GM10847 (cell line): ENCODE data around the gene SNN.

Experiments used
- POLR2A ChIP-seq: IDR thresholded peaks from 2 replicates; pipeline ENCODE4 v1.6.1; 2011; ENCODE audit not compliant: insufficient read length; ENCODE audit errors: extremely low read depth

SNN gene

DNA sequence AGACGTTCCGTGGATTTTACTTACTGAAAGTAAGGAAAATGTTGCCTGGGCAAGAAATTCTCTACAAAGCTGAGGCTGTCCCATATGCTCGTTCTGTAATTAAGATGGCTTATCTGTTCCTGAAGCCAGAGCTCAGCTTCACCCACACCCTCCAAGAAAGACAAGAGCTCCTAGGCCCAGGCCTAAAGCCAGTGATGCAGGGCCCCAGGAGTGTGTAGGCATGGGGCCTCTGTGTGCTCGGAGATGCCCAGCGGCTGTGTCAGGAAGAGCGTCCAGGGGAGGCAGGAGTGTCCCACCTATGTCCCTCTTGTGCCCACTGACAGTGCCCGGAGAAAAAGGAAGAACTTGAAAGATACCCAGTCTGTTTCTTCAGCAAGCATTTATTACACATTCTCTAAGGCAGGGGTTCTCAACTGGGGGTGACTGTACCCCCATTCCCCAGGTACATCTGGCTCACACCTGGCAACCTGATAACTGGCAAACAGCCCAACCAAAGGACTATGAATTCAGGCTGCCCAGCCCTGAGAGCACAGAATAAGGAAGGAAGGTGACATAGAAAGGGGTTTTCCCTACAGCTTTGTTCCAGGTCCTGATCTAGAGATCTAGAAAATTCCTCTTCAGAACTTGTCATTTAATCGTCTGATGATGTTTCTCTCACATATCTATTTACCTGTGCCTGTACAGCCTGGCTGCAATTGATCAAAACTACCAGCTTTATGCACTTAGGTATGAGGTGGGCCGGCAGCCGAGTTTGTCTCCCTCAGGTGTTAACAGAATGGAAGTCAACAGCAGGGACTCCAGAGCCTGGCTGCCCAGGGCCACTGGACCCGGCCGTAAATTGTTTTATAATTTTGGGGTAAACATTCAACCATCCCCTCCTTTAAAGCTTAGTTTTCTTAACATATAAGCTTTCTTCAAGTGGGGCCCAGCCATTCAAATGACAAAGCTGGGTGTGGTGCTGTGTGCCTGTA is 12.0 kb downstream of the SNN start:
- no peak for TF ChIP-seq POLR2A

DNA sequence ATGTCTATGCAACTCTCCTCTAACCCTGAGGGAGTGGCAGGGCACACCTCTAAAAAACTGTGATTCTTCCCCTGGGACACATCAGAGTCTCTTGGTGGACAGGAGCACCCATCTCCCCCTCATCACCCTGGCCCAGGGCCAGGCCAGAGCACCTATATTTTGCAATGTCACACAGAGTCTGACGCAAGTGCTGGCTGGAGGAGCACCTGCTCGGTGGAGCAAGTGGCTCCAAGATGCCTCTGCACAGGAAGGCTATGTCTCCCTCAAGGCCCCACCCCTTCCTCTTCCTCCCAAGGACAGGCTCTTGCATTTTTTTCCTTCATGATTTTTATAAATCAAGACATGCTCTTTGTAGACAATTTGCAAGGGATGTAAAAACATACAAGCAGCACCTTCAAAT is 13.3 kb downstream of the SNN start:
- no peak for TF ChIP-seq POLR2A

DNA sequence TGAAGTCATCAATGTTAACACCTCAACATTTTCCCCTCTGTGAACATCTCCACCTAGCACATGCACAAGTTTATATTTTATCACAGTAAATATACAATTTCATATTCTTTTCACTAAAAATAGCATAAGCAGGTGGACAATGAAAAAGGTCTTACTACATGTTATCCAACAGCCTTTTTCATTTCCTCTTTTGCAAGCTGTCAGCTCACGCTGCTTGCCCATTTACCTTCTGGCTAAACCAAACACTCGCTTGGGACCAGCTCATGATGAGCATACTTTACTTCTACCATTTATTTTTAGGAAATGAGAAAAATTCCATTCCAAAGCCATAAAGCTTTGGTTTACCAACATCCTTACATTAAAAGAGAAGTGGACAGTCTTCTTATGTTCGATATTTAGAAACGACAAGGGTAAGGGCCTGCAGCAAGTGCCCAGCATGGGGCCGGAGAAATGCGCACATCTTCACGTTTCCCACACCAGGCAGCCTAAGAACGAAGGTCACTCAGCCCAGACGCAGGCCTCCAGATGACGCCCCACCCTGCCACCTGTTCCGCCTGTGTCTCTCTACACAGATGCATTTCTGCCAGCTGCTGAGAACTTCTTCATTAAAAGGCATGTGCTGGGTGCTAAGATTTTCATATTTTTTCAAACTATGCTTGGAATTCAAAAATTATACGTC is 13.9 kb downstream of the SNN start:
- no peak for TF ChIP-seq POLR2A

DNA sequence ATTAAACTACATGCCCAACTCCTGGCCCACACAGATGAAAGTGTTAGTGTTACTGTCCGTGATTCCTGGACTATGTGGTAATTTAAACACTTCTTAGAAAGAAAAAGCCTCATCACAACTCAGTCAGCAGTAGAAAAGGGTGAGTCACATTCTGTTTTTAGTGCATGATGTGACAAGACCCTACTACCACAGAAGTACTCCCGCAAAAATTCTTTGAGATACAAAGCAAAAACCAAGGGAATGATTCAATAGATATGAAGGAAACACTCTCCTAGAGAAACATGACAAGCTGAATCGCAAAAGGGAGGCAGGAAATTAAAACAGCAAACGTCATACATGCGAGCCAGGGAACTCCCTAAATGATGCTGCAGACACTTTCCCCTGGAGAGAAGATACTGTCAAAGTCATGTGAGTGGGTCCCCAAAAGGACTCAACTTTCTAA is 14.4 kb downstream of the SNN start:
- no peak for TF ChIP-seq POLR2A

DNA sequence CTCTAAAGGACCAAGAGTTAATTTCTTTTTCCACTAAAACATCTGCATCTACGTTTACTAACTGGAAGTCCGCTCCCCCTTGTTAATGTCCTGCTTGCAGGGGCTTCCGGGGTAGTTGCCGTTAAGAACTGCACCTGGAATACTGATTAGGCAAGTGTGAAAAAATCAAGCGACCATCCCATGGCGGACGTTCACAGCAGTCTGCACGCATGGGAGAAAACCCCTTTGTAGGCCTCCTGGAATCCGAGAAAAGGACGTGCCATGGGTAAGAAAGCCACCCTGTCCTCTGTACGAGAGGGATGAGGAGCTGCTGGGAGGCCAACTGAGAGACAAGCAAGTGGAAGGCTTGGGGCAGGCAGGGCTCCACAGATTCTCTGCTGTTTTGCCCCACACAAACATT is 14.9 kb downstream of the SNN start:
- no peak for TF ChIP-seq POLR2A

DNA sequence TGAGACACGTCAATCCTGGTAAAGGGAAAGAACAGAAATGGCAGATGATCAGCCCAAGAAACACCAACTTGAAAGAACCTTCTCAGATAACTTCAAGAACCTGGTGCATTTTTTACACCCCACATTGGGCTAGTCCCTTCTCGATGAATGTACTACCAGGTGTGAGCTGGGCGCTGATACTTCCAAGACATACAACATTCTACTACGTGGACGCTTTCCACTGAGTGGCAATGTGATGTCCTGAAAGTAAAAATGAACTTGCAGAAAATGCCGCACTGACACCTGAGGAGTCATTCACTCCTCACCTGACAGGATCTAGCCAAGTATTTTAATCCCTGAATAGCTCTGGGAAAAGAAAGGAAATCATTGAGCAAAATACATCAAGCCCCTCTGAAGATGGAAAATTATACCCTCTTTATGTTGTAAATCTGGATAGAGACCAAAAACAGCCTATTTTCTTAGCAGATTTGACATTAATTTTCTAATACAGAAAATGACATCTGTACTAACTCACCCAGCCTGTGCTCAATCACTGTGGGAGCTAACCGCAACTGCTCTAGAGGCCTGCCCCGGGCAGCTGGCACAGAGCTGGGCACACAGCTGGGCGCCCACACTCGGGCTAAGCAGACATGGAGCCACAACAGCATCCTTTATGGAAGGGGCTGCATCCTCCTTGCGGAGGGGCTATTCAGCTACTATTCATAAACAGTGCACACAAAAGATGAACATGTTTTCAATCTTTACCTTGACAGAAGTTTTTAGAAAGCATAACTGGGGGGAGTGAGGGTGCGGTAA is 16.2 kb downstream of the SNN start:
- TF ChIP-seq POLR2A: no peak

DNA sequence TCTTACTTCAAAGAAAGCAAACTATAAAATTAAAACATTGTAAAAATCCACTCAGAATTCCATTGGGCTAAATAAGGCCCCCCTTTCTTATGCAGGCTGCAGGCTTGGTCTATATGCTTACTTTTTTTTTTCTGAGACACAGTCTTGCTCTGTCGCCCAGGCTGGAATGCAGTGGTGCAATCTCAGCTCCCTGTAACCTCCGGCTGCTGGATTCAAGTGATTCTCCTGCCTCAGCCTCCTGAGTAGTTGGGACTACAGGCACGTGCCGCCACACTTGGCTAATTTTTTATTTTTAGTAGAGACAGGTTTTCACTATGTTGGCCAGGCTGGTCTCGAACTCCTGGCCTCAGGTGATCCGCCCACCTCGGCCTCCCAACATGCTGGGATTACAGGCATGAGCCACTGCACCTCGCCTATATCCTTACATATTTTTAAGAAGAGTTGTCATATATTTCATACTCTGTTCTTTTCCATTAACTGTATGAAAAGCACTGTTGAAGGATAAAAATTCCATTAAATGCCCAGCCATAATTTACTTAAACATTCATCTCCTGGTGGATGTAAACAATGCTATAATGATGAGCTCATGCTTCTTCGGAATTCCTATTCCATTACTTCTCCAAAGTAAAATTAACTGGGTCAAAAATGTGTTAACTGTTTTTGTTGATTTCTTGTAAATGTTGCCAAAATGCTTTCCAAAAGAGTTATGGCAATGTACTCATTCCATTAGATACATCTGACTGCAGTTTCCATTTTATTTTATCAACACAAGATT is 17.8 kb downstream of the SNN start:
- TF ChIP-seq POLR2A: no peak

DNA sequence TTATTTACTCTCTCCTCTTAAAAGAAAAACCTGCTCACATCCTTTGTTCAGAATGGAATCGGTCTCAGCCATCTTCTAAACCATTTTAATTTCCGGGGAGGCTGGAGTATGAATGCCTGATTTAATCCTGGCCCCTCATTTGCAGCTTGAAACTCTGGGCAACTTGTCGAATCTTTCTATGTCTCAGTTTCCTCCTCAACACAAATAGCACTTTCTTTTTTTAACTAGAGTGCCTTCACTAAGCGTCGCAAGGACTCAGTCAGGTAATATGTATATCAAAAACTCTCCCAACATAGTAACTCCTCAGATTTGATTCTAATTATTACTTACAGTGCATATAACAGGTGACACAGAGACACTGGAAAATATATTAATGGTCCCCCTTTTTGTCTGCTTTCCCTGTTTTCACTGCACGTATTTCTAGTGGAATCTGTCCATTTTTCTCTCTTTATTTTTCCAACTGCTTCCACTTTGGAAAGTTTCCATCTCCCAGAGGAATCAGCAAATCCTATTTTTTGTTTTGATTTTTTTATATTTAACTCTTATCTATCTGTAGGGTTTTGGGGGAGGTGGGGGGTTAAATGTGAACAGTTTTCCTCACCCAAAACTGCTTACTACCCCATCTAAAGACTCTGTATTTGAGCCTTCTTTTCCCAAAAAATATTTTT is 18.6 kb downstream of the SNN start:
- no peak for TF ChIP-seq POLR2A

DNA sequence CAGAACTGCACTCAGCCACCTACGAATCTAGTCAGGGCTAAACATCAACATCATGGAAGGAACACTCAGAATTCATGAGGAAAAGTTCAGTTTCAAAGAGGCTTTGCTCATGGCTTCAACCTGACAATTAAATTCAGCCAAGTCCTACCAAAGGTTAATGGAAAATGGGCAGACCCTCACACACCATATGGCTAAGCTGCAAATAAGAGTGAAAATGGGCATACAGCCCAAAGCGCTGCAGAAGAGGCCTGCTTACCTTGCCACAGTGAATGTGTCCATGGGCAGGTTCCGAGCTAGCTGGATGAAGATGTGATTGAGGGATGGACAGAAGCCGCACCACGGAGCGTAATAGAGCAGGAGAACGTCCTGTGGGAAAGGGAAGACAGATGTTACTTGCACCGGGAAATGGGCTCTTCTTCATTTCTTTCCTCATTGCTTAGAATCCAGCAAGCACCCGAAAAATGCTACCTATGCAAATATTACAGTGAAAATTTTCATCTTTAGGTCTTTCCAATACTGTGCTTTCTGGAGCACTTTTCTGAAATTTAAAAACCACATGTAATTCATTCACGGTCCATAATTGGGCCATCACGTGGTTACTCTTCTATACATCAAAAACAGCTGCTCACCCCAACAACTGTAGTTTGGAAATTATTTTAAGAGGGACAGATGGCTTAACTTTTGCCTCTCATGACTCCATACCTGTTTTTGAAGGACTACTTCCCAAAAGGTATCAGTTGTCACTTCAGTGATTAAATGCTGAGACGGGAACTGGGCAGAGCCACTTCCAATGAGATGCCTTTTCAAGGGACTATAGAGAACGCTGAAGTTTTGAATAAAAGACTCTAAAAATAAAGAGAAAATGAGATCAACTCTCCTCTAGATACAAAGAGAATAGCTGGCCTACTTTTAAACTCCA is 19.6 kb downstream of the SNN start:
- no peak for TF ChIP-seq POLR2A

DNA sequence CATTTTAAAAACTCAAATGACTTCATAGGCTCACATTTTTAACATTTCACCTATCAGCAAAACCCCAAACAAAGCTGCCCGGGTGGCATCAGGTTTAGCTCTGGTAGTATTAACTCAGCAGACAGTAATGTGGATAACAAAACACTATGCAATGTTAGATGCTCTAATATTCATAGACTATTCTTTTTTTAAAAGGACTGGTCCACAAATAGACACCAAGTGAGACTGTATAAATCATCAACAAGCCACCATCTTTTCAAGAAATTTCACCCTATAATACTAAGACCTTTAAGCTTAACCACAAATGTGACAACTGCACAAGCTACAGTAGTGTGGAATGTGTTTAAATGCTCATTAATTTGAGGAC is 20.2 kb downstream of the SNN start:
- no peak for TF ChIP-seq POLR2A

DNA sequence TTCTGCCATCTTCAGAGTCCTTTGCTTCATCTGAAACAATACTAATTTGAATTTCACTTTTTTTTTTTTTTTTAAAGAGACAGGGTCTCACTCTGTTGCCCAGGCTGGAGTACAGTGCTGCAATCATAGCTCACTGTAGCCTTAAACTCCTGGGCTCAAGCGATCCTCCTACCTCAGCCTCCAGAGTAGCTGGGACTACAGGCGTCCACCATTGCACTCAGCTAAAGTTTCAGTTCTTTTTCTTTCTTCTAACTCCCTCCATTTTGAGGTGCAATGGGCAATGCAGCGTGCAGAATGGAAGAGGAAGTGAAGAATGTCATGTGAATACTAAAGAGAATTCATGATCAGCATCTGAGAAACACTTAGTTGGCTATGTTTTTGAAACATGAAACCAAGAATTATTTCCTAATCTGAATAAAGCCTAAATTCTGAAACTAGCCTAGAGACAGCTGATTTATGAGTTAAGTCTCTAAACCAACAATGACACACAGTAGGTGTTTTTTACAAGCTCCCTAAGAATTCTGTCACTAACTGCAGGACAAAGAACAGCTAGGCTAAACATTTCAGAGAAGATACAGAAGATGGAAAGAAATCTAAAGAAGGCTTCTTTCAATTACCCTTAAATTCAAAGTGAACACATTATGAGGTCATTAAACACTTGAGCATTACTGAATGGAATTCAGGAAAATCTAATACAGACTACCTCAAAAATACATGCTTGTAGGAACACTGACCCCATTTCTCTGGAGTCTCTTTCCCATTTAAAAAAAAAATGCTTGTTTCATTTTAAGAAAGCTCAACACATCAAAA is 21.0 kb downstream of the SNN start:
- no peak for TF ChIP-seq POLR2A

DNA sequence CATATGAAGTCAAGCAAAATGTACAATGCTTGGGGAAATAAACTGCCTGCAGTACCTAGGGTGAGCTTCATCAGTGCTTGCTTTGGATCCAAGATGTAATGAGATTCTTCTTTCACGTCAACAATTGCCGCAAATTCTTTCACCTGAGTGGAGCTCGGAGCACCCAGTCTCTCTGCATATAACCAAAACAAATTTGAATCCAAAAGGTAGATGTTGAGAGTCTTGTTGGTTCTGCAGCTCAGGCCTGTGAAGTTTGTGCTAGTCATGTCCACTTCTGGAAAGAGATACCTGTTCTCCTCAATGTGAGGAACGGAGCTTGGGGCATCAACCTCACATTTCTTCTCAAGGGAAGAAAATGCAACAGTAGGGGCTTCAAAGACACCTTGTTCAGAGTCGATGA is 23.0 kb downstream of the SNN start:
- TF ChIP-seq POLR2A: no peak
